ENCODE measurements around the gene MAVS. TPM values are rescaled to one million over a fixed set of nuclear protein-coding genes. Genes with fewer than 3 reads are reported as not detected.

MAVS gene
- total and polyA plus RNA-seq, 2 experiments from 2014 or later, result 15.6 to 24.7 TPM

DNA sequence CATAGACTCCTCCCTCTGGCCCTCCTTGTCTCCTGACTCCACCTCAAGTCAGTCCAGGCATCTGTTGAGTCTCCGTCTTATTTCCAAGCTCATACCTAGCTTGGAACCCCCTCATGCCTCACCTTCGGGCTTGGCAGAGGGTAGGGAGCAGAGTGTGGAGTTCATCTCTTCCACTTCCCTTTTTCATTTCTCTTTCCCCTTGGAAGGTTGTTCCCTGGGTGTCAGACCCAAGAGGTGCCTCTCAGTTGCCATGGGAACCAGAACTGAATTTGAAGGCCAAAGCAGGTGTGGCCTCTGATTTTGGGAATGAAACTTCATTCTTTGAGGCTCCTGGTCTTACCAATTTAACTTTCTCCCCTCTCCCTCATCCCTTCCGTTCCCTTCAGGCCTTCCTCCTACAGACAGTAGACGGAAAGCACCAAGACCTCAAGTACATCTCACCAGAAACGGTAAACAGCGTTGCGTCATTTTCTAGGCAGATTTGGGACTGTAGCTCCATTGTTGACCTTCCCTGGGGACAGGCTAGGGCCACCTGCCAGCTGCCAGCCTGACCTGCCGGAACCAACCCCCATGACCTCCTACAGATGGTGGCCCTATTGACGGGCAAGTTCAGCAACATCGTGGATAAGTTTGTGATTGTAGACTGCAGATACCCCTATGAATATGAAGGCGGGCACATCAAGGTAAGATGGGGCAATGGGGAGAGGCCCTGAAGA is 44.0 kb upstream of the MAVS start:
- Histone ChIP-seq H3K9me3 (ENCODE audit: low read depth) (no peaks in the 10 kb centered on the region), H3K4me2 (no peak overlapping the region), H3K36me3 (replicated peaks; ENCODE audit: insufficient read depth, low read depth) (no peaks in the 10 kb centered on the region), H3K27ac (no peak overlapping the region), H2AFZ (no peak overlapping the region), H3K4me3 (no peak overlapping the region), H3K79me2 (peaks cover 10% of the 10 kb centered on the region), H4K20me1 (ENCODE audit: insufficient read depth, poor library complexity, severe bottlenecking) (no peaks in the 10 kb centered on the region), H3K9me2 (replicated peaks; ENCODE audit: insufficient read depth) (no peaks in the 10 kb centered on the region), H3K4me1 (ENCODE audit: insufficient read depth) (peaks cover 42% of the 10 kb centered on the region), H3K27me3 (no peaks in the 10 kb centered on the region)
- TF ChIP-seq EZH2 (IDR thresholded peaks at IDR 0.05; ENCODE audit: borderline replicate concordance), result no peak
- TF ChIP-seq, protein P1, sequence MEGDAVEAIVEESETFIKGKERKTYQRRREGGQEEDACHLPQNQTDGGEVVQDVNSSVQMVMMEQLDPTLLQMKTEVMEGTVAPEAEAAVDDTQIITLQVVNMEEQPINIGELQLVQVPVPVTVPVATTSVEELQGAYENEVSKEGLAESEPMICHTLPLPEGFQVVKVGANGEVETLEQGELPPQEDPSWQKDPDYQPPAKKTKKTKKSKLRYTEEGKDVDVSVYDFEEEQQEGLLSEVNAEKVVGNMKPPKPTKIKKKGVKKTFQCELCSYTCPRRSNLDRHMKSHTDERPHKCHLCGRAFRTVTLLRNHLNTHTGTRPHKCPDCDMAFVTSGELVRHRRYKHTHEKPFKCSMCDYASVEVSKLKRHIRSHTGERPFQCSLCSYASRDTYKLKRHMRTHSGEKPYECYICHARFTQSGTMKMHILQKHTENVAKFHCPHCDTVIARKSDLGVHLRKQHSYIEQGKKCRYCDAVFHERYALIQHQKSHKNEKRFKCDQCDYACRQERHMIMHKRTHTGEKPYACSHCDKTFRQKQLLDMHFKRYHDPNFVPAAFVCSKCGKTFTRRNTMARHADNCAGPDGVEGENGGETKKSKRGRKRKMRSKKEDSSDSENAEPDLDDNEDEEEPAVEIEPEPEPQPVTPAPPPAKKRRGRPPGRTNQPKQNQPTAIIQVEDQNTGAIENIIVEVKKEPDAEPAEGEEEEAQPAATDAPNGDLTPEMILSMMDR (IDR thresholded peaks at IDR 0.05; ENCODE audit: poor library complexity), result no peak
- TF ChIP-seq EZH2phosphoT487 (IDR thresholded peaks at IDR 0.05; ENCODE audit: low read depth, severe bottlenecking, unreplicated experiment), result no peak
- WGBS (ENCODE audit: low lambda C conversion rate, missing lambda C conversion rate), result 94% methylated on average over 11 of the region's 11 CpGs
- DNase-seq (ENCODE audit: low spot score), result no peak

DNA sequence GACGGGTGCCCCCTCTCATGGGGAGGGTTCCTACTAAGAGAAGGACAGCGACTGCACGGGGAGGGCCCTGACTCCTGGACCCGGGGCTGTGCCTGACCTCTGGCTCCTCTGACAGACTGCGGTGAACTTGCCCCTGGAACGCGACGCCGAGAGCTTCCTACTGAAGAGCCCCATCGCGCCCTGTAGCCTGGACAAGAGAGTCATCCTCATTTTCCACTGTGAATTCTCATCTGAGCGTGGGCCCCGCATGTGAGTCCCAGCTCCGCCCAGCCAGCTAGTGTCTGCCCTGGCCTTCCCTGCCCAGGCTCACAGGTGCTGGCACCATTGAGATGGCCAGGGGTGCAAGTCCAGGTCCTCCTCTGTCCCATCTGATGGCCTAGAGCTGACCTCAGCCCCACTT is 43.3 kb upstream of the MAVS start:
- DNase-seq (ENCODE audit: low spot score), result no peak
- Histone ChIP-seq H3K4me2 (no peak overlapping the region), H3K4me1 (ENCODE audit: insufficient read depth) (peaks cover 45% of the 10 kb centered on the region), H3K79me2 (peaks cover 10% of the 10 kb centered on the region), H3K9me2 (replicated peaks; ENCODE audit: insufficient read depth) (no peaks in the 10 kb centered on the region), H3K9me3 (ENCODE audit: low read depth) (no peaks in the 10 kb centered on the region), H3K27me3 (no peaks in the 10 kb centered on the region), H3K27ac (no peak overlapping the region), H3K36me3 (replicated peaks; ENCODE audit: insufficient read depth, low read depth) (no peaks in the 10 kb centered on the region), H3K4me3 (no peak overlapping the region), H4K20me1 (ENCODE audit: insufficient read depth, poor library complexity, severe bottlenecking) (no peaks in the 10 kb centered on the region), H2AFZ (no peak overlapping the region)
- TF ChIP-seq, protein P1 (IDR thresholded peaks at IDR 0.05; ENCODE audit: poor library complexity), result no peak
- no peak for TF ChIP-seq EZH2phosphoT487 (IDR thresholded peaks at IDR 0.05; ENCODE audit: low read depth, severe bottlenecking, unreplicated experiment)
- no peak for TF ChIP-seq EZH2 (IDR thresholded peaks at IDR 0.05; ENCODE audit: borderline replicate concordance)
- WGBS (ENCODE audit: low lambda C conversion rate, missing lambda C conversion rate), result 96% methylated on average over 14 of the region's 14 CpGs

GRCh38 chr20:3803854-3804253 is 42.8 kb upstream of the MAVS start:
- TF ChIP-seq, protein P1 (IDR thresholded peaks at IDR 0.05; ENCODE audit: poor library complexity), result no peak
- Histone ChIP-seq H3K4me2 (no peak overlapping the region), H3K9me2 (replicated peaks; ENCODE audit: insufficient read depth) (no peaks in the 10 kb centered on the region), H3K27me3 (no peaks in the 10 kb centered on the region), H3K4me1 (ENCODE audit: insufficient read depth) (peaks cover 43% of the 10 kb centered on the region), H4K20me1 (ENCODE audit: insufficient read depth, poor library complexity, severe bottlenecking) (no peaks in the 10 kb centered on the region), H2AFZ (no peak overlapping the region), H3K9me3 (ENCODE audit: low read depth) (no peaks in the 10 kb centered on the region), H3K36me3 (replicated peaks; ENCODE audit: insufficient read depth, low read depth) (no peaks in the 10 kb centered on the region), H3K27ac (no peak overlapping the region), H3K4me3 (no peak overlapping the region), H3K79me2 (peaks cover 4% of the 10 kb centered on the region)
- DNase-seq (ENCODE audit: low spot score), result no peak
- over 99% methylated on average over 6 of the region's 6 CpGs for WGBS (ENCODE audit: low lambda C conversion rate, missing lambda C conversion rate)

Data from hepatocyte (in vitro differentiated cells).